A549 treated with dexamethasone at 1 μM for 4 hours (cell line): ENCODE results near the gene WBP2. TPM values are rescaled to one million over a fixed set of nuclear protein-coding genes. Genes with fewer than 3 reads are reported as not detected.

Source experiments
- total RNA-seq: library from RNA; stranded (reverse); fragments of 200-300 nt; extraction: Qiagen RNA extraction; gene quantifications from 5 replicates; pipeline ENCODE4 v1.2.3, GENCODE V29; 2022

The WBP2 gene
- total RNA-seq: 86.8 to 93.9 TPM (median 89.6 TPM) in 5 replicates

GRCh38 chr17:75855310-75856061 lies at the start of gene WBP2:
TSS of gene WBP2 (minus strand) at chr17:75855335. CDS start at chr17:75855297, 38 bp downstream.

DNA sequence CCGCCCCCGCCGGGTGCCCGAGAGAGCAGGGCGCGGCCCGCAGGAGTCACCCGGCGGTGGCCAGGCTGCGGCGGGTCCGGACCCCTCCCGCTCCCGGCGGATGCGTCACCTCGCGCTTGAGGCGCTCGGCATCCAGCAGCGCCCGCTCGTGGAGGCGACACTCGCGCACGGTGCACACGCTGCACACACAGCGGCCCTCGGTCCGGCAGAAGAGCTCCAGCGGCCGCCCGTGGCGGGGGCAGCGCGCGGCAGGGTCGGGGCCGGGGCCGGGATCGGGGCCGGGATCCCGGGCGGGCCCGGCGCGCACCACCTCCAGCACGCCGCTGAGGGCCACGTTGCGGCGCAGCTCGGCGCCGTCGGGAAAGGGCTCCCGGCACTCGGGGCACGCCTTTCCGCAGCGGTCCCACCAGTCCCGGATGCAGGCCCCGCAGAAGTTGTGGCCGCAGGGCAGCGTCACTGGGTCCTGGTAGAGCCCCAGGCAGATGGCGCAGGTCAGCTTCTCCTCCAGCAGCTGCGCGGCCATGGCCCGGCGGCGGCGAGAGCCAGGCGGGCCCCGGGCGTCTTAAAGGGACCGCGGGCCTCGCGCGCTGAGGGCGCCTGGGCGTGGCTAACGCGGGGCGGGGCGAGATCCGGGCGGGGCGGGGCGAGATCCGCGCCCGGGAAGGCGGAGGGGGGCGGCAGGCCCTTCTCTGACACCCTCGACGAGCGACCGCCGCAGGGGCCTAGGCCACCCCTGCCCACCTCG lies 41.5 kb upstream of the WBP2 start, which contains the start of gene TRIM65:
Gene TRIM65, minus strand, starts transcription at position 537 of the 745 bp plus-strand sequence. Its CDS starts 14 bp downstream, at position 523.

DNA sequence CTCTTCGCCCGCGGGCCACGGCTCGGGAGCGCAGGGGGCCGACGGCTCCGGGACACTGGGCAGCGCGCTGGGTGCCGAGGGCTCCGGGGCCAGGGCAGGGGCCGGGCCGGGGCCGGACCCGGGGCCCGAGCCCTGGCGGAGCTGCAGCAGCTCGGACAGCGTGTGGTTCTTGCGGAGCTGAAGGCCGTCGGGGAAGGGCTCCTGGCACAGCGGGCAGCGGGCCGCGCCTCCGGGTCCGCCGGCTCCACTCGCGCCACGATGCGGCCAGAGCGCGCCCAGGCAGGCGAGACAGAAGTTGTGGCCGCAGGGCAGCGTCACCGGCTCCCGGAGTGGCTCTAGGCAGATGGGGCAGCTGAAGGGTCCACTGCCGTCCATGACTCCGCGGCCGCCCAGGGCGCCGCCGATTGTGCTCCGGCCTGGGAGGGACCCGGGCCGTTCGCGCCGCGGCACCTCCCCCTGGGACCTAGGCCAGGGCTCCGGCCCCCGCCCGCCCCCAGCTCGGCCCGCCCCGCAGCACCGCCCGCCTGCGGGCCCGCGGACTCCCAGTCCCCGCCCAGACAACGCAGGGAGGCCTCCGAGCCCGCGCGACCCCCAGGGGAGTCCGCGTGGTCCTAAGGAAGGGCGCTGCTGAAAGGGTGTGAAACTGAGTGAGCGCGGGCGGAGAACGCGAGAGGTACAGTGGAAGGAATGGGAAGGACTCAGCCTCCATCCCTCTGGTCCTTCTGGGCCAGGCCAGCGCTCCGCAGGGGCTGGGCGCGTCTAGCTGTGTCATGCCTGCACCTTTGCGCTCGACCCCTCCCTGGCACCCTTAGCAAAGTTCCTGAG lies 23.3 kb upstream of the WBP2 start, which contains the start of gene TRIM47:
Gene TRIM47, minus strand, starts transcription at position 408 of the 825 bp plus-strand sequence. Its CDS starts 33 bp downstream, at position 375.

GRCh38 chr17:75843577-75844529 lies 11.3 kb downstream of the WBP2 start, which contains the start of gene UNC13D:
TSS of gene UNC13D (minus strand) at chr17:75844404. CDS start at chr17:75844337, 67 bp downstream.

Other genes starting within 250 kb of the WBP2 start
- gene SMIM5, start 221.9 kb downstream of the WBP2 start, total RNA-seq: 0.71 to 1.1 TPM (median 1.0 TPM) in 5 replicates
- gene RECQL5, start 188.2 kb downstream of the WBP2 start, total RNA-seq: 21.9 to 27.7 TPM (median 26.7 TPM) in 5 replicates
- 121 to 138 TPM (median 123 TPM) in 5 replicates for gene SAP30BP, start 188.0 kb downstream of the WBP2 start, total RNA-seq
- 81.3 to 148 TPM (median 126 TPM) in 5 replicates for gene ITGB4, start 133.9 kb downstream of the WBP2 start, total RNA-seq
- 56.4 to 83.4 TPM (median 76.0 TPM) in 5 replicates for gene GALK1, start 90.1 kb downstream of the WBP2 start, total RNA-seq
- 25.1 to 30.9 TPM (median 29.6 TPM) in 5 replicates for gene UNK, start 70.5 kb downstream of the WBP2 start, total RNA-seq
- 3.2 to 6.9 TPM (median 6.3 TPM) in 5 replicates for gene UNC13D, start 10.9 kb downstream of the WBP2 start, total RNA-seq
- gene TRIM47, start 23.2 kb upstream of the WBP2 start, total RNA-seq: 145 to 227 TPM (median 215 TPM) in 5 replicates
- gene TRIM65, start 41.6 kb upstream of the WBP2 start, total RNA-seq: 24.6 to 40.6 TPM (median 35.3 TPM) in 5 replicates
- 78.3 to 135 TPM (median 120 TPM) in 5 replicates for gene MRPL38, start 49.5 kb upstream of the WBP2 start, total RNA-seq
- gene FBF1, start 85.7 kb upstream of the WBP2 start, total RNA-seq: 3.8 to 8.2 TPM (median 7.2 TPM) in 5 replicates
- 15.4 to 19.6 TPM (median 18.6 TPM) in 5 replicates for gene ACOX1, start 123.8 kb upstream of the WBP2 start, total RNA-seq
- gene TEN1, start 123.9 kb upstream of the WBP2 start, total RNA-seq: 20.4 to 22.4 TPM (median 22.0 TPM) in 5 replicates
- gene CDK3, start 145.5 kb upstream of the WBP2 start, total RNA-seq: 1.3 to 4.7 TPM (median 4.1 TPM) in 5 replicates
- 12.7 to 19.5 TPM (median 17.8 TPM) in 5 replicates for gene EVPL, start 172.0 kb upstream of the WBP2 start, total RNA-seq
- 70.7 to 88.6 TPM (median 85.9 TPM) in 5 replicates for gene SRP68, start 217.2 kb upstream of the WBP2 start, total RNA-seq
- gene GALR2, start 219.4 kb upstream of the WBP2 start, total RNA-seq: 0.54 to 1.8 TPM (median 1.7 TPM) in 5 replicates
- 0.08 to 0.39 TPM (median 0.20 TPM) in 5 replicates for gene ZACN, start 223.8 kb upstream of the WBP2 start, total RNA-seq
- 52.7 to 68.6 TPM (median 61.2 TPM) in 5 replicates for gene EXOC7, start 248.5 kb upstream of the WBP2 start, total RNA-seq